ENCODE results near the gene VIPAS39. TPM values are rescaled to one million over a fixed set of nuclear protein-coding genes. Genes with fewer than 3 reads are reported as not detected.

VIPAS39 gene
- total RNA-seq, 1 experiment from 2014 or later: 16.7 TPM

DNA sequence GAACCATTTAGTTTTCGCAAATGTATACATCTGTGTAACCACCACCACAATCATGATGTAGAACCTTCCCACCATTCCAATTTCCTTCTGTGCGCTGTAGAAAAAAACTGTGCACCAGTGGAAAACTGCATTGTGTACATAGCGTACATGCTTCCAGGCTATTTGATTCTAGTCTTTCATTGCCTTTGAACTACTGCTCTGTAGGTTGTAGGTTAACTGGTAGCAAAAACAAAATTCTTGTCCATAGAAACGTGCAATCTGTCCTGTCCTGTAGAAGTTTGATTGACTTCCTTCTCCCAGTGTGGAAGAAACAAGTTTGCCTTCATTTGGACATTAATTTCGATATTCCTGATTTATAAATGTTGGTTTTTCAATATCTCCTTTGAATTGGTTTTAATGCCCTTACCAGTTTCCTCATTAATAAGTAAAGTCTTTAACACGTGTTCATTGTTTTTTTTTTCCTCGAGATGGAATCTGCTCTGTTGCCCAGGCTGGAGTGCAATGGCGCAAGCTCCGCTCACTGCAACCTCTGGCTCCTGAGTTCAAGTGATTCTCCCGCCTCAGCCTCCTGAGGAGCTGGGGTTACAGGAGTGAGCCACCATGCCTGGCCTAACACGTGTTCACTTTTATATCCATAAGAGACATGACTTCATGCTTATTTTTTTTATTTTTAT, 44.8 kb upstream of the VIPAS39 start:
- DNase-seq (ENCODE audit: low spot score): no peak
- intact Hi-C loops (cut with micrococcal nuclease; ENCODE audit: unreplicated experiment): no loop called here
- ChIA-PET POLR2A (ENCODE audit: low non-redundant PET) (no interaction called here), CTCF (no interaction called here)
- Histone ChIP-seq H3K36me3 (ENCODE audit: insufficient read depth, low read length, poor library complexity, severe bottlenecking) (no peaks in the 10 kb centered on the region), H3K4me1 (ENCODE audit: insufficient read depth, low read length, poor library complexity, severe bottlenecking) (peaks cover 5% of the 10 kb centered on the region), H3K27ac (ENCODE audit: low read depth, low read length, poor library complexity, severe bottlenecking) (no peak overlapping the region), H3K4me3 (ENCODE audit: low read depth, low read length, poor library complexity, severe bottlenecking) (no peak overlapping the region), H3K27me3 (replicated peaks; ENCODE audit: insufficient read depth, low read depth, low read length, poor library complexity) (peaks cover 4% of the 10 kb centered on the region), H3K9me3 (ENCODE audit: low read depth, low read length, poor library complexity, severe bottlenecking) (no peaks in the 10 kb centered on the region)
- no peak for TF ChIP-seq EZH2 (IDR thresholded peaks at IDR 0.05; ENCODE audit: borderline replicate concordance, low read depth, low read length, poor library complexity, severe bottlenecking)
- TF ChIP-seq, protein P1, sequence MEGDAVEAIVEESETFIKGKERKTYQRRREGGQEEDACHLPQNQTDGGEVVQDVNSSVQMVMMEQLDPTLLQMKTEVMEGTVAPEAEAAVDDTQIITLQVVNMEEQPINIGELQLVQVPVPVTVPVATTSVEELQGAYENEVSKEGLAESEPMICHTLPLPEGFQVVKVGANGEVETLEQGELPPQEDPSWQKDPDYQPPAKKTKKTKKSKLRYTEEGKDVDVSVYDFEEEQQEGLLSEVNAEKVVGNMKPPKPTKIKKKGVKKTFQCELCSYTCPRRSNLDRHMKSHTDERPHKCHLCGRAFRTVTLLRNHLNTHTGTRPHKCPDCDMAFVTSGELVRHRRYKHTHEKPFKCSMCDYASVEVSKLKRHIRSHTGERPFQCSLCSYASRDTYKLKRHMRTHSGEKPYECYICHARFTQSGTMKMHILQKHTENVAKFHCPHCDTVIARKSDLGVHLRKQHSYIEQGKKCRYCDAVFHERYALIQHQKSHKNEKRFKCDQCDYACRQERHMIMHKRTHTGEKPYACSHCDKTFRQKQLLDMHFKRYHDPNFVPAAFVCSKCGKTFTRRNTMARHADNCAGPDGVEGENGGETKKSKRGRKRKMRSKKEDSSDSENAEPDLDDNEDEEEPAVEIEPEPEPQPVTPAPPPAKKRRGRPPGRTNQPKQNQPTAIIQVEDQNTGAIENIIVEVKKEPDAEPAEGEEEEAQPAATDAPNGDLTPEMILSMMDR (conservative IDR thresholded peaks at IDR 0.05; ENCODE audit: low read depth, low read length): no peak
- BruUV-seq (replicated peaks): no TSS peak

DNA sequence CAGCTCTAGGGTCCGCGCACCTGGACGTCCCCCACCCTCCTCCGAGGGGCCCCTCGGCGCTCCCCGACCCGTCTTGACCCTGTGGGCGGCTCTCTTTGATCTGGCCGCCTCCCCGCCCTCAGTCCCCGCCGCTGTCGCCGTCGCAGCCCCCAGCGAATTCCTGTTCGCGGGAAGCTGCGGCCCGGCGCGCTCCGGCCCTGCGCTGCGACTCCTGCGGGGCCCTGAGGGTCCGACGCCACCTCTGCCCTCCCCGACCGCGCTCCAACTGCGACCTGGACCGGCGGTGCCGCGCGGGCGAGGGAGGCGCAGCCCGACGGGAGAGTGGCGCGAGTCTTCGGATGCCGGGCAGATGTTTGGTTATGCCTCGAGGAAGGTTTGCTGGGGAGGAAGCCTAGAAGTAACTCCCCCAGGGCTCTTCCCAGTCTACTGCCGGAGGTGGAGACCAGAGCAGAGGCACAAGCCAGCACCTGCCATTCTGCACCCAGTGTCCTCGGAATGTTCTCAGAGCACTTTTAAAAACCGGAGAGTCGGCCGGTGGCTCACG, 41.7 kb upstream of the VIPAS39 start:
- intact Hi-C loops (cut with micrococcal nuclease; ENCODE audit: unreplicated experiment): no loop called here
- Histone ChIP-seq H3K4me1 (ENCODE audit: insufficient read depth, low read length, poor library complexity, severe bottlenecking) (peaks cover 9% of the 10 kb centered on the region), H3K27ac (ENCODE audit: low read depth, low read length, poor library complexity, severe bottlenecking) (no peak overlapping the region), H3K9me3 (ENCODE audit: low read depth, low read length, poor library complexity, severe bottlenecking) (no peaks in the 10 kb centered on the region), H3K36me3 (ENCODE audit: insufficient read depth, low read length, poor library complexity, severe bottlenecking) (no peaks in the 10 kb centered on the region), H3K4me3 (ENCODE audit: low read depth, low read length, poor library complexity, severe bottlenecking) (peak overlapping the region; percentile 62), H3K27me3 (replicated peaks; ENCODE audit: insufficient read depth, low read depth, low read length, poor library complexity) (peaks cover 4% of the 10 kb centered on the region)
- ChIA-PET POLR2A (ENCODE audit: low non-redundant PET) (no interaction called here), CTCF (no interaction called here)
- TF ChIP-seq EZH2 (IDR thresholded peaks at IDR 0.05; ENCODE audit: borderline replicate concordance, low read depth, low read length, poor library complexity, severe bottlenecking): no peak
- TF ChIP-seq, protein P1 (conservative IDR thresholded peaks at IDR 0.05; ENCODE audit: low read depth, low read length): no peak
- BruUV-seq (replicated peaks): no TSS peak
- DNase-seq (ENCODE audit: low spot score): no peak

DNA sequence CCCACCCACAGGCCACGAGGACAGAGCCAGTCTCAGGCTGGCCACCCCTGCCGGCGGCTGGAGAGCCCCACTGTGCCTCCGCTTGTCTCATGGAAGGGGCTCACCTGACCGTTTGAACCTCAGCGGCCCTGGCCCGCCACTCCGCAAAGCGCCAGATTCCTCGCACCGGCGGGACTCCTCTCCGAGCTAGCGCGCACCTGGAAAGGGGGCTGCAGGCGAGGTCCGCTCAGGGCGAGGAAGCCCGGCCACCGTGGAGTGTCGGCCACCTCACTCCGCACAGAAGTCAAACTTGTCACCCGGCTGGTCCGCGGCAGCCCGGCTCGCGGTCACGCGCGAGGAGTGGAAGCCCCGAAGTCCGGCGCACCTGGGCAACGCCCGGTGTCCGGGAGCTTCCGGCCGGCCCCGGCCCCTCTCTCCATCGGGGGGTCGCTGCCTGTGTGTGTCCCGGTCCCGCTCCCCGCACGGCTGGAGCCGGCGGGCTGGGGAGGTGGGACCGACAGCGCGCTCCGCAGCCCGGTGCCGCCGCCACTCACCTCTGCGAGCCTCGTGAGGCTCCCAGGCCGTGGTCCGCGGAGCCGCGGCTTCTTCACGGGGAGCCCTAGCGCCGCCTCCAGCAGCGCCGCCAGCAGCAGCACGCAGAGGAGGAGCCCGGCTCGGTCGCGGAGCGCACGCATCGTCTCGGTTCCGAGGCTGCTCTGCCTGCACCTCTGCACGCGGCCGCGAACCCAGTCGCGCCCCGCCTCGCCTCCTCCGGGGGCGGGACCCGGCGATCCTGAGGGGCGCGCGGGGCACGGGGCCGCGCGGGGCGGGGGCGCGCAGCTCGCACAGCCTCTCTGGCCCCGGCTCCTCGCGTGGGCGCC, 40.9 kb upstream of the VIPAS39 start, which contains the start of gene ISM2:
ISM2 (minus strand) TSS at position 697 of the 860 bp plus-strand sequence; CDS start at position 674, 23 bp downstream.
- Histone ChIP-seq H3K9me3 (ENCODE audit: low read depth, low read length, poor library complexity, severe bottlenecking) (no peaks in the 10 kb centered on the region), H3K27me3 (replicated peaks; ENCODE audit: insufficient read depth, low read depth, low read length, poor library complexity) (peaks cover 4% of the 10 kb centered on the region), H3K27ac (ENCODE audit: low read depth, low read length, poor library complexity, severe bottlenecking) (no peak within 1 kb of the TSS), H3K36me3 (ENCODE audit: insufficient read depth, low read length, poor library complexity, severe bottlenecking) (no peaks in the 10 kb centered on the region), H3K4me3 (ENCODE audit: low read depth, low read length, poor library complexity, severe bottlenecking) (peak within 1 kb of the TSS; percentile 62), H3K4me1 (ENCODE audit: insufficient read depth, low read length, poor library complexity, severe bottlenecking) (peaks cover 9% of the 10 kb centered on the region)
- TF ChIP-seq, protein P1 (conservative IDR thresholded peaks at IDR 0.05; ENCODE audit: low read depth, low read length): no peak
- TF ChIP-seq EZH2 (IDR thresholded peaks at IDR 0.05; ENCODE audit: borderline replicate concordance, low read depth, low read length, poor library complexity, severe bottlenecking): no peak
- POLR2A ChIA-PET (ENCODE audit: low non-redundant PET): no interaction called here
- intact Hi-C loops (cut with micrococcal nuclease; ENCODE audit: unreplicated experiment): no loop called here
- BruUV-seq (replicated peaks): no TSS peak
- DNase-seq (ENCODE audit: low spot score): peak; percentile 57
- CTCF ChIA-PET: interaction anchor here (0.5 kb wide), 1 partner anchor 99 kb away, joined by 3 read pairs; no protein-coding TSS in a partner anchor

Data from A673 (cell line).